ENCODE measurements around the gene CAMK2G. TPM values are rescaled to one million over a fixed set of nuclear protein-coding genes. Genes with fewer than 3 reads are reported as not detected.
A peak's percentile ranks its signal among the peaks of the same experiment; 100 is the strongest.

CAMK2G gene
- total and polyA plus RNA-seq, 4 donors = 6.8 to 18.3 (median 9.9) TPM

DNA sequence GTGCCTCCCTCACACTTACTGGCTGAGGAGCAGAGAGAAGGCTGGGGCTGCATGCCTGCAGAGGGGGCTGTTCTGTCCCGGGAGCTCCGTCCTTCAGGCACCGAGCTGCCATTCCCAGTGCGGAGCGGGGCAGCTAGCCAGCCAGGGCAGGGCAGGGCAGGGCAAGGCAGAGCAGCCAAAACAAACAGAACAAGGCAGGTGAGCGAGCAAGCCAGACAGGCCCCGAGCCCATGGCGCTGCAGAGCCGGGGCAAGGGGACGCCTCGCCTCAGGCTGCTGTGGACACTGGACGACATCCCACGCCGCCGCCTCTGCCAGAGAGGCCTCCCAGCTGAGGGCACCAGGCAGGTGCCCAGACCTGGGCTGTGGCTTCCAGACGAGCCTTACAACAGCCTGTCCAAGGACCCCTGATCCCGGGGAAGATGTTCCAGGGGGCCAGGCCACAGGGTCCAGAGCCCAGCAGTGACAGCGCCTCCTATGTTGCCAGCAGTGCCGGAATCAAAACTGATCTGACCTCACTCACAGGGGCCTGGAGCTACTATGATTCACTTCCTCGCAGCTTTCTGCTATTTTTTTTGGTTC, 54.8 kb downstream of the CAMK2G start:
- Histone ChIP-seq H3K36me3 (ENCODE audit: control insufficient read depth in 4 of 4, insufficient read depth in 3 of 4, low read depth in 1 of 4, low read length in 3 of 4) (peaks cover 0 to 5% (median 1%) of the 10 kb centered on the region in 4 donors), H3K27me3 (ENCODE audit: control insufficient read depth in 4 of 4, insufficient read depth in 4 of 4, low read length in 3 of 4) (no peaks in the 10 kb centered on the region), H3K4me1 (ENCODE audit: control insufficient read depth in 4 of 4, insufficient read depth in 4 of 4, low read length in 3 of 4) (peaks cover 18 to 38% (median 35%) of the 10 kb centered on the region in 4 donors), H3K27ac (ENCODE audit: low read depth in 1 of 2, low read length in 2 of 2) (peak overlapping the region; percentile 56 to 81), H3K9me3 (ENCODE audit: control insufficient read depth in 4 of 4, low read length in 3 of 4) (no peaks in the 10 kb centered on the region), H3K4me3 (ENCODE audit: low read depth in 1 of 3, low read length in 3 of 3) (no peak overlapping the region), H3K9ac (ENCODE audit: low read depth in 1 of 2, low read length in 2 of 2) (no peak overlapping the region)
- peak; percentile 61 for DNase-seq (ENCODE audit: low spot score)
- no peak for TF ChIP-seq HNF4G (IDR thresholded peaks at IDR 0.05)
- peak; percentile 92 for TF ChIP-seq FOXA1 (IDR thresholded peaks at IDR 0.05)
- peak; percentile 19 for TF ChIP-seq NR2F2 (IDR thresholded peaks at IDR 0.05)
- TF ChIP-seq CTCF (IDR thresholded peaks at IDR 0.05; ENCODE audit: low read depth, low read length, missing input control) = no peak
- TF ChIP-seq HNF4A (conservative IDR thresholded peaks at IDR 0.05) = peak; percentile 81 to 90
- TF ChIP-seq, protein P1, sequence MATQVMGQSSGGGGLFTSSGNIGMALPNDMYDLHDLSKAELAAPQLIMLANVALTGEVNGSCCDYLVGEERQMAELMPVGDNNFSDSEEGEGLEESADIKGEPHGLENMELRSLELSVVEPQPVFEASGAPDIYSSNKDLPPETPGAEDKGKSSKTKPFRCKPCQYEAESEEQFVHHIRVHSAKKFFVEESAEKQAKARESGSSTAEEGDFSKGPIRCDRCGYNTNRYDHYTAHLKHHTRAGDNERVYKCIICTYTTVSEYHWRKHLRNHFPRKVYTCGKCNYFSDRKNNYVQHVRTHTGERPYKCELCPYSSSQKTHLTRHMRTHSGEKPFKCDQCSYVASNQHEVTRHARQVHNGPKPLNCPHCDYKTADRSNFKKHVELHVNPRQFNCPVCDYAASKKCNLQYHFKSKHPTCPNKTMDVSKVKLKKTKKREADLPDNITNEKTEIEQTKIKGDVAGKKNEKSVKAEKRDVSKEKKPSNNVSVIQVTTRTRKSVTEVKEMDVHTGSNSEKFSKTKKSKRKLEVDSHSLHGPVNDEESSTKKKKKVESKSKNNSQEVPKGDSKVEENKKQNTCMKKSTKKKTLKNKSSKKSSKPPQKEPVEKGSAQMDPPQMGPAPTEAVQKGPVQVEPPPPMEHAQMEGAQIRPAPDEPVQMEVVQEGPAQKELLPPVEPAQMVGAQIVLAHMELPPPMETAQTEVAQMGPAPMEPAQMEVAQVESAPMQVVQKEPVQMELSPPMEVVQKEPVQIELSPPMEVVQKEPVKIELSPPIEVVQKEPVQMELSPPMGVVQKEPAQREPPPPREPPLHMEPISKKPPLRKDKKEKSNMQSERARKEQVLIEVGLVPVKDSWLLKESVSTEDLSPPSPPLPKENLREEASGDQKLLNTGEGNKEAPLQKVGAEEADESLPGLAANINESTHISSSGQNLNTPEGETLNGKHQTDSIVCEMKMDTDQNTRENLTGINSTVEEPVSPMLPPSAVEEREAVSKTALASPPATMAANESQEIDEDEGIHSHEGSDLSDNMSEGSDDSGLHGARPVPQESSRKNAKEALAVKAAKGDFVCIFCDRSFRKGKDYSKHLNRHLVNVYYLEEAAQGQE (IDR thresholded peaks at IDR 0.05) = peak; percentile 81
- TF ChIP-seq SP1 (IDR thresholded peaks at IDR 0.05) = peak; percentile 90
- peak; percentile 86 for TF ChIP-seq FOXA2 (IDR thresholded peaks at IDR 0.05)
- TF ChIP-seq JUND (IDR thresholded peaks at IDR 0.05) = peak in 1 of 2 donors; percentile 58
- TF ChIP-seq RAD21 (IDR thresholded peaks at IDR 0.05) = peak; percentile 44 to 59
- TF ChIP-seq ZBTB33 (IDR thresholded peaks at IDR 0.05) = peak; percentile 21
- no peak for TF ChIP-seq MAX (IDR thresholded peaks at IDR 0.05)
- no peak for TF ChIP-seq EGR1 (IDR thresholded peaks at IDR 0.05; ENCODE audit: low read depth in 2 of 2)
- TF ChIP-seq RXRA (IDR thresholded peaks at IDR 0.05) = peak; percentile 85 to 91
- TF ChIP-seq ATF3 (IDR thresholded peaks at IDR 0.05) = no peak
- TF ChIP-seq GABPA (IDR thresholded peaks at IDR 0.05 in 1 of 2, conservative IDR thresholded peaks at IDR 0.05 in 1 of 2) = peak in 1 of 2 donors; percentile 46
- peak; percentile 84 for TF ChIP-seq YY1 (IDR thresholded peaks at IDR 0.05)
- no peak for TF ChIP-seq TAF1 (conservative IDR thresholded peaks at IDR 0.05)
- 29% methylated on average over 20 of the region's 20 CpGs for WGBS
